Measurements from ENCODE around the gene CMTM2.

DNA sequence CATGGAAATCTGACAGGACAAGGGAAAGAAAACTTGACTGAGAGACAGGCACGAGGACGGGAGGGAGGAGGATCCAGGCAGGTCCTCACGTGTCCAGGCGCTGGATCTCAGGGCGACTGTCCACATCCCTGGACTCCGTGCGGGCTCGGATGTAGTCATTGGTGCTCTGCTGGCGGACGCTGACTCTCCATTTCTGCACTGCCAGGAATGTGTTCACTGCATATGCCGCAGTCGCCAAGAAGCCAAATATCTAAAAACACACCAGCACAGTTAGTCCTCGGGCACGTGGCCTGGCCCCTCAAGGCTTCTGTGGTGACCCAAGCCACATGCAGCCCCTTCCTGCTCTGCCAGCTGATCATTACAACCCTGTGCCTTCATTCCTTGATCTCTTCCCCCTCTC, 42.7 kb downstream of the CMTM2 start:
- TF ChIP-seq POLR2AphosphoS5 (IDR thresholded peaks at IDR 0.05; ENCODE audit: low read depth, low read length): no peak
- TF ChIP-seq, protein P1, sequence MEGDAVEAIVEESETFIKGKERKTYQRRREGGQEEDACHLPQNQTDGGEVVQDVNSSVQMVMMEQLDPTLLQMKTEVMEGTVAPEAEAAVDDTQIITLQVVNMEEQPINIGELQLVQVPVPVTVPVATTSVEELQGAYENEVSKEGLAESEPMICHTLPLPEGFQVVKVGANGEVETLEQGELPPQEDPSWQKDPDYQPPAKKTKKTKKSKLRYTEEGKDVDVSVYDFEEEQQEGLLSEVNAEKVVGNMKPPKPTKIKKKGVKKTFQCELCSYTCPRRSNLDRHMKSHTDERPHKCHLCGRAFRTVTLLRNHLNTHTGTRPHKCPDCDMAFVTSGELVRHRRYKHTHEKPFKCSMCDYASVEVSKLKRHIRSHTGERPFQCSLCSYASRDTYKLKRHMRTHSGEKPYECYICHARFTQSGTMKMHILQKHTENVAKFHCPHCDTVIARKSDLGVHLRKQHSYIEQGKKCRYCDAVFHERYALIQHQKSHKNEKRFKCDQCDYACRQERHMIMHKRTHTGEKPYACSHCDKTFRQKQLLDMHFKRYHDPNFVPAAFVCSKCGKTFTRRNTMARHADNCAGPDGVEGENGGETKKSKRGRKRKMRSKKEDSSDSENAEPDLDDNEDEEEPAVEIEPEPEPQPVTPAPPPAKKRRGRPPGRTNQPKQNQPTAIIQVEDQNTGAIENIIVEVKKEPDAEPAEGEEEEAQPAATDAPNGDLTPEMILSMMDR (IDR thresholded peaks at IDR 0.05): no peak
- TF ChIP-seq REST (IDR thresholded peaks at IDR 0.05; ENCODE audit: insufficient read depth in 1 of 2, low read depth in 2 of 2, low read length in 1 of 2): no peak
- no peak for TF ChIP-seq TCF7L2 (IDR thresholded peaks at IDR 0.05; ENCODE audit: low read depth, low read length)
- no peak for TF ChIP-seq SIN3A (IDR thresholded peaks at IDR 0.05; ENCODE audit: borderline replicate concordance, insufficient read depth, low read depth, low read length)

Data from Panc1 (cell line).